NCI-H146 treated with DMSO at 0.1 percent for 48 hours (cell line): ENCODE measurements around the gene TMEM270.

Experiments used
- DNase-seq: peaks from one replicate; lab custom pipeline; 2025; ENCODE audit not compliant: unreplicated experiment; lab: John Stamatoyannopoulos, UW

TMEM270 gene

DNA sequence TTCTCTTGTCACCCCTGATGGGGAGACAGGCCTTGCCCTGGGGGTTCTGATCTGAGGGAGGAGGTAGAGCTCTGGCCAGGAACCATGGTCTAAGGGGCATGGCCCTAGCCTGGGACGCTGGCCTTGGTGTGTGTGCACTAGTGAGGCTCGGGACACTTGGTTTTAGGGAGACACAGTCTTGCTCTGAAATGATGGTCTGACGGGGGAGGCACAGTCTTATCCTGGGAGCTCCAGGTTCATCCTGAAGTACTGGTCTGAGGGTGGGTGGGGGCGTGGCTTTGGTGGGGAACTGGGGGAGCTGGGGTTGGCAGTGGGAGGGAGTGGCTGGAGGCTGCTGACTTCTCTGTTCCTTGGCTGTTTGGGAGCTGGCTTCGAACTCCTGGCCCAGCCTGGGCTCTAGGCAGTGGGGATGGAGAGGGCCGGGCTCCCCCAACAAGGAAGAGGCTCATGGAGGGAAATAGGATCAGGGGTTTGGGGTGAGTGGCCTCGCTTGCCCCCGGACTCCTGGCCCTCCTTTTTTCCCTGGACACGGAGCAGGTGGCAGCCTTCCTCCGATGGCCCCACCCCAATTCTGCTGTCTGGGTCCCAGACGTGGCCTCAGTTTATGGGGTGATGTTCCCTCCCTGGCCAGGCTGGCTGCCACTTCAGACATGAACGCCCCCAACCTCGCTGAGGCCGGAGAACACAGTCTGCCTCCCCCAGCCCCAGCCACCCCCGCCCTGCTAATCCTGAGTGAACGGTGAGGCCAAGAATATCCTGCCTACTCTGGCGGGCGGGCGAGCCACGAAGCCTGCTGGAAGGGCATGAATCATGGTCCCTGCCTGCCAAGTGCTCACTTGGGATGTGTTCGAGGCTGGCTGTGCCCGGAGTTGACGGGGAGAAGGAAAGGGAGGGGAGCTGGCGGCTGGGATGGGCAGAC lies 43.5 kb downstream of the TMEM270 start:
- DNase-seq: no peak

- DNase-seq: no peak
Measured at GRCh38 chr7:73905360-73905759, 44.4 kb downstream of the TMEM270 start.

DNA sequence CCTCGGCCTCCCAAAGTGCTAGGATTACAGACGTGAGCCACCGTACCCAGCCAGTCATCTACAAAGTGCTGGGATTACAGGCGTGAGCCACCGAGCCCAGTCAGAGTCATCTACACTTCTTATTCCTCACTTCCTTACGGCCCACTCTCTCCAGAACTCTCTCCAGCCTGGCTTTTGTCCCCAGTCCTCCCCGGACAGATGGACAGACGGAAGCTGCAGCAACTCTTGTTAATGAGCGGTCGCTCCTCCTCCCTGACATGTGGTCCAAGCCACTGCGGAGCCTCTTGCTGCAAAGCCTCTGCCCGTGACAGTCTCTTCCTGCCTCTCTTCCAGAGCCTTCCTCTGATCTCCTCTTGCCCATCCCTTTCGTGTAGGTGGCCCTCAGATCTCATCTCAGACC lies 45.9 kb downstream of the TMEM270 start:
- no peak for DNase-seq

DNA sequence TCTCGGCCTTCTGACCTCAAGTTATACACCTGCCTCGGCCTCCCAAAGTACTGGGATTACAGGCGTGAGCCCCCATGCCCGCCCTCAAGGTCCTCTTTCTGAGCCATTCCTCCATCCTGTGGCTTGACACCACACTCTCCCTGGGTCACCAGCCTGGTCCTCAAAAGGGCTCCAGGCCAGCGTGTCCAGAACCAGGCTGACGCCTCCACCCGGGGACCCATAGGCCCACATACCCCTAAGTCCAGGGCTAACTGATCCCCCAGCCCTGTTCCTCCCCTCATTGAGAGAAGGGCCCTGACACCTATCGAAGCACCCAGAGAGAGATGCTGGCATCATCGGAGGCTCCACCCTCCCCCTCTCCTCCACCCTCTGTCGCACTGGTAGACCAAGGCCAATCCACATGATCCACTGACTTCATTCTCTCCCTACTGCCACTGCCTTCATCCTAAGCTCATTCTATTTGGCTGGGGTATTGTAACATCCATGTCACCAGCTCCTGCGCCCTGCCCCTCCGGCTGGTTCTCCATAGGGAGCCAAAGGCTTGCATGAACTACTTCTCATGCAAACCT lies 46.7 kb downstream of the TMEM270 start:
- DNase-seq: no peak

DNA sequence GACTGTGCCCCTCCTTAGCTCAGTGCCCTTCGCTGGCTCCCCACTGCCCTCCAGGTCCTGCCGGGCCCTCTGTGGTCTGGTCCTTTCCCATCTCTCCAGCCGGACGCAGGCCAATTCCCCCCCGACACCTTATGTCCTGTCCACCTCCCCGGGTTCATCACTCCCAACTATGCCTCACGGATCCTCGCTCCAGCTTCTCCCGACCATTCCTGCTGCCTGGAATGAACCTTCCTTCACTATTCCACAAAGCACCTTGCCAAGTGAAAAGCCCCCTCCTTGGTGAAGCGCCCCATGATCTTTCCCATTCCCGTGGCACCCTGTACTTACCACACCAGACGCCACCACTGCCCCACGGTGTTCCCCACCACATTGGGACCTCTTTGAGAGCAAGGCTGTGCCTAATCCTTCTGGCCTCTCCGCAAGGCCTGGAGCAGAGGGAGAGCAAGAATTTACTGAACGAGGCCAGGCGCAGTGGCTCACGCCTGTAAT lies 47.2 kb downstream of the TMEM270 start:
- DNase-seq: no peak

DNA sequence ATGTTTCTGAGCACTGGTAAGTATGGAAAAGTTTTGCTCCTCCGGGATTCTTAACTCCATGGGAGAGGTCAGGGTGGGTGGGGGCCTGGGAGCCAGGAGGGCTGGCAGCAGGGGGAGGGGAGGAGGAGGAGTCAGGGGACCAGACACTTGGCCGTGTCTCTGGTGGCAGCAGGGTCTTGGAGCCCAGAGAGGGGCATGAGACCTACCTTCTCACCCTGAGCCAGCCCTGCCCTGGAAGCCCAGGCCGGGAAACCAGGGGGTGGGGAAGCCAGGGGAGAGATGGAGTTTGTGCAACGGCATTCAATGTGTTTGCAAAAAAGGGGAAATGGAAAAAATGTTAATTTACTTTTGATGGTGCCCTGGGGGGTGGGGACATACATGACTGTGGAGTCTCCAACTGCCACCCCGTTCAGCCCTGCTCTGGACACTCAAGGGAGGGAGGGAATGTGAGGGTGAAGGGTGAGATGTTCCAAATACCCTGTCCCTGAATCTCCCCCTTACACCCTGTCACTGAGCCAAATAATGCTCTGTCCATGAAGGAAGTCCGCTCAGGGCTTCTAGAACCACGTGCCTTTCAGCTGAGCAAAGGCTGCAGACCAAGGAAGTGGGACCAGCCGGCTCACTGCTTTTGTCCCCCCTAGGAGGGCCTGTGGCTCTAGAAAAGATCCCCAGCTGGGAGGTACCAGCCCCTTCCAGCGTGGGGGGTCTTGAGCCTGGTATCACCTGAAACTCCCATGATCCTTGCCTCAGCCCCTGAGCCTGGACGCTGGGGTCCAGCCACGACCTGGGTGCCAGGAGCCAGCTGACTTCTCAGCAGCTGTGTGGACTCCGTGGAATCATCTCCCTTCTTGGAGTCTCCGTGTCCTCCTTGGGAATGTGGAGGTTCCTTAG lies 48.3 kb downstream of the TMEM270 start:
- DNase-seq: no peak

DNA sequence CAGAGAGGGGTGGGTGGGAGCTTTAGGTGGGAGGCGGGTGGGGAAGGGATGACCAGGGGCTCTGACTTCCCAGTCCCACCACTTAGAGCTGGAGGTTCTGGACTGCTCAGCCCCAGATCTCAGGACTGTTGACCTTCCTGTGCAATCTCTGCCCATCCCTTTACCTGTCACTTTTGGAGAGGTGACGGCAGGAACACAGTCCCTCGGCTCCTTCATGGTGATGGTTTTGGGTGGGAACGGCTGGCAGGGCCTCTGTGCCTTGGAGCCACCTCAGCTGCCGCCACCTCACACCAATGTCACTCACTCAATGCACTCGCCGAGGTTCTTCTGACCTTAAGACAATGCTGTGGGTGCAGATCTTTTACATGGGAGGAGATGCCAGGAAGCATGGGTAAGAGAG lies 49.0 kb downstream of the TMEM270 start:
- DNase-seq: no peak

- DNase-seq: no peak
Measured at GRCh38 chr7:73912223-73912622, 51.3 kb downstream of the TMEM270 start.
